Activated T-cell treated with anti-CD3 and anti-CD28 coated beads, Interleukin-2, amount 50 U/mL, for 72 hours (primary cell): Measurements from ENCODE around the gene BCHE. TPM values are rescaled to one million over a fixed set of nuclear protein-coding genes. Genes with fewer than 3 reads are reported as not detected.

Experiments
- ATAC-seq, 2 donors: fragments of 150-1000 bp; cut with Tn5 transposase; replicated peaks in 1 of 2; 2 replicates each; pipeline ENCODE4 v1.10.0; 2021; ENCODE audit warnings: moderate library complexity in 2 of 2, mild to moderate bottlenecking in 1 of 2
- DNase-seq, 2 donors: peaks; one replicate each; pipeline ENCODE4 v3.0.0; 2021 to 2022; ENCODE audit warnings: mixed read lengths in 1 of 2
- H3K27ac Mint-ChIP-seq: one replicate; pipeline ENCODE4 v1.8.0; 2022; ENCODE audit warnings: mild to moderate bottlenecking, moderate library complexity, mixed read lengths
- H3K27me3 Mint-ChIP-seq: one replicate; pipeline ENCODE4 v1.8.0; 2022; ENCODE audit warnings: low read depth, mixed read lengths
- H3K36me3 Mint-ChIP-seq, 2 donors: one replicate each; pipeline ENCODE4 v1.8.0; 2022; ENCODE audit warnings: mixed read lengths in 2 of 2, mild to moderate bottlenecking in 1 of 2; ENCODE audit not compliant: insufficient read depth in 2 of 2
- H3K4me1 Mint-ChIP-seq: one replicate; pipeline ENCODE4 v1.8.0; 2022; ENCODE audit warnings: low read depth, mixed read lengths
- H3K4me3 Mint-ChIP-seq, 2 donors: one replicate each; pipeline ENCODE4 v1.8.0; 2022; ENCODE audit warnings: mild to moderate bottlenecking in 2 of 2, mixed read lengths in 2 of 2, moderate library complexity in 2 of 2
- H3K9me3 Mint-ChIP-seq, 2 donors: one replicate each; pipeline ENCODE4 v1.8.0; 2022; ENCODE audit warnings: mixed read lengths in 2 of 2
- total RNA-seq, 2 donors: library from RNA; stranded (reverse); gene quantifications; one replicate each; pipeline ENCODE4 v1.2.3, GENCODE V29; 2022

BCHE gene
- total RNA-seq, 2 donors from 2014 or later: not detected

- no peak for DNase-seq
- Mint-ChIP-seq H3K27me3 (no peaks in the 10 kb centered on the region), H3K27ac (no peak overlapping the region), H3K36me3 (peaks cover 2 to 3% of the 10 kb centered on the region in 2 donors), H3K4me1 (no peaks in the 10 kb centered on the region), H3K9me3 (peaks cover 5 to 6% of the 10 kb centered on the region in 2 donors), H3K4me3 (no peak overlapping the region)
- ATAC-seq: no peak
Observed at GRCh38 chr3:165768680-165769079, 68.5 kb downstream of the BCHE start.

- Mint-ChIP-seq H3K36me3 (no peaks in the 10 kb centered on the region), H3K9me3 (peaks cover 3 to 8% of the 10 kb centered on the region in 2 donors), H3K4me3 (no peak overlapping the region), H3K27ac (no peak overlapping the region), H3K27me3 (no peaks in the 10 kb centered on the region), H3K4me1 (no peaks in the 10 kb centered on the region)
- ATAC-seq (no peak), DNase-seq (no peak)
Observed at GRCh38 chr3:165759041-165759440, 78.2 kb downstream of the BCHE start.

GRCh38 chr3:165755571-165755970, 81.7 kb downstream of the BCHE start:
- H3K27ac Mint-ChIP-seq: no peak overlapping the region
- H3K27me3 Mint-ChIP-seq: no peaks in the 10 kb centered on the region
- no peak overlapping the region for H3K4me3 Mint-ChIP-seq
- H3K4me1 Mint-ChIP-seq: no peaks in the 10 kb centered on the region
- H3K36me3 Mint-ChIP-seq: no peaks in the 10 kb centered on the region
- no peak for ATAC-seq
- no peak for DNase-seq
- peaks cover 3 to 8% of the 10 kb centered on the region in 2 donors for H3K9me3 Mint-ChIP-seq

GRCh38 chr3:165754219-165755007, 82.8 kb downstream of the BCHE start:
- no peaks in the 10 kb centered on the region for H3K4me1 Mint-ChIP-seq
- H3K4me3 Mint-ChIP-seq: no peak overlapping the region
- DNase-seq (no peak), ATAC-seq (no peak)
- peaks cover 0 to 5% of the 10 kb centered on the region in 2 donors for H3K9me3 Mint-ChIP-seq
- H3K27me3 Mint-ChIP-seq: no peaks in the 10 kb centered on the region
- no peaks in the 10 kb centered on the region for H3K36me3 Mint-ChIP-seq
- no peak overlapping the region for H3K27ac Mint-ChIP-seq

- Mint-ChIP-seq H3K27me3 (no peaks in the 10 kb centered on the region), H3K9me3 (peaks cover 0 to 5% of the 10 kb centered on the region in 2 donors), H3K4me1 (no peaks in the 10 kb centered on the region), H3K27ac (no peak overlapping the region), H3K36me3 (no peaks in the 10 kb centered on the region), H3K4me3 (no peak overlapping the region)
- ATAC-seq (no peak), DNase-seq (no peak)
Observed at GRCh38 chr3:165753560-165753959, 83.7 kb downstream of the BCHE start.

- no peaks in the 10 kb centered on the region for H3K27me3 Mint-ChIP-seq
- no peak overlapping the region for H3K4me3 Mint-ChIP-seq
- peaks cover 0 to 5% of the 10 kb centered on the region in 2 donors for H3K9me3 Mint-ChIP-seq
- ATAC-seq (no peak), DNase-seq (no peak)
- no peaks in the 10 kb centered on the region for H3K36me3 Mint-ChIP-seq
- H3K4me1 Mint-ChIP-seq: no peaks in the 10 kb centered on the region
- no peak overlapping the region for H3K27ac Mint-ChIP-seq
Observed at GRCh38 chr3:165751637-165752036, 85.6 kb downstream of the BCHE start.

GRCh38 chr3:165749821-165750220, 87.4 kb downstream of the BCHE start:
- Mint-ChIP-seq H3K4me3 (no peak overlapping the region), H3K36me3 (no peaks in the 10 kb centered on the region), H3K9me3 (peaks cover 0 to under 1% of the 10 kb centered on the region in 2 donors), H3K4me1 (no peaks in the 10 kb centered on the region), H3K27ac (no peak overlapping the region), H3K27me3 (no peaks in the 10 kb centered on the region)
- ATAC-seq (no peak), DNase-seq (no peak)

- no peak overlapping the region for H3K4me3 Mint-ChIP-seq
- no peak for DNase-seq
- no peak overlapping the region for H3K27ac Mint-ChIP-seq
- H3K4me1 Mint-ChIP-seq: no peaks in the 10 kb centered on the region
- no peak for ATAC-seq
- no peaks in the 10 kb centered on the region for H3K27me3 Mint-ChIP-seq
- no peaks in the 10 kb centered on the region for H3K9me3 Mint-ChIP-seq
- no peaks in the 10 kb centered on the region for H3K36me3 Mint-ChIP-seq
Observed at GRCh38 chr3:165749241-165749640, 88.0 kb downstream of the BCHE start.

GRCh38 chr3:165748094-165748493, 89.1 kb downstream of the BCHE start:
- H3K27me3 Mint-ChIP-seq: no peaks in the 10 kb centered on the region
- H3K4me1 Mint-ChIP-seq: no peaks in the 10 kb centered on the region
- DNase-seq (no peak), ATAC-seq (no peak)
- H3K4me3 Mint-ChIP-seq: no peak overlapping the region
- H3K27ac Mint-ChIP-seq: no peak overlapping the region
- no peaks in the 10 kb centered on the region for H3K36me3 Mint-ChIP-seq
- H3K9me3 Mint-ChIP-seq: no peaks in the 10 kb centered on the region

GRCh38 chr3:165746874-165747273, 90.3 kb downstream of the BCHE start:
- no peak overlapping the region for H3K4me3 Mint-ChIP-seq
- no peaks in the 10 kb centered on the region for H3K36me3 Mint-ChIP-seq
- no peak overlapping the region for H3K27ac Mint-ChIP-seq
- DNase-seq (no peak), ATAC-seq (no peak)
- no peaks in the 10 kb centered on the region for H3K27me3 Mint-ChIP-seq
- H3K4me1 Mint-ChIP-seq: no peaks in the 10 kb centered on the region
- peaks cover 0 to 2% of the 10 kb centered on the region in 2 donors for H3K9me3 Mint-ChIP-seq

GRCh38 chr3:165744025-165744424, 93.2 kb downstream of the BCHE start:
- Mint-ChIP-seq H3K9me3 (peaks cover 1 to 6% of the 10 kb centered on the region in 2 donors), H3K27me3 (no peaks in the 10 kb centered on the region), H3K27ac (no peak overlapping the region), H3K4me3 (no peak overlapping the region), H3K4me1 (no peaks in the 10 kb centered on the region), H3K36me3 (no peaks in the 10 kb centered on the region)
- ATAC-seq (no peak), DNase-seq (no peak)

- H3K4me3 Mint-ChIP-seq: no peak overlapping the region
- ATAC-seq (no peak), DNase-seq (no peak)
- H3K9me3 Mint-ChIP-seq: peaks cover 1 to 6% of the 10 kb centered on the region in 2 donors
- no peaks in the 10 kb centered on the region for H3K4me1 Mint-ChIP-seq
- H3K27me3 Mint-ChIP-seq: no peaks in the 10 kb centered on the region
- no peaks in the 10 kb centered on the region for H3K36me3 Mint-ChIP-seq
- H3K27ac Mint-ChIP-seq: no peak overlapping the region
Observed at GRCh38 chr3:165742351-165742750, 94.9 kb downstream of the BCHE start.

GRCh38 chr3:165729756-165730155, 107.5 kb downstream of the BCHE start:
- Mint-ChIP-seq H3K27ac (no peak overlapping the region), H3K4me1 (no peaks in the 10 kb centered on the region), H3K27me3 (no peaks in the 10 kb centered on the region), H3K36me3 (no peaks in the 10 kb centered on the region), H3K9me3 (peaks cover 0 to 7% of the 10 kb centered on the region in 2 donors), H3K4me3 (no peak overlapping the region)
- ATAC-seq: no peak
- DNase-seq: no peak

GRCh38 chr3:165728924-165729323, 108.3 kb downstream of the BCHE start:
- H3K27ac Mint-ChIP-seq: no peak overlapping the region

More at GRCh38 chr3:165728924-165729323, 108.3 kb downstream of the BCHE start:
- Mint-ChIP-seq H3K36me3 (no peaks in the 10 kb centered on the region), H3K4me1 (no peaks in the 10 kb centered on the region), H3K4me3 (no peak overlapping the region), H3K27me3 (no peaks in the 10 kb centered on the region), H3K9me3 (peaks cover 0 to 7% of the 10 kb centered on the region in 2 donors)
- DNase-seq (no peak), ATAC-seq (no peak)
